ENCODE measurements around the gene LUC7L3.
"Not testable (repeated sequence)": the region's sequence is repeated elsewhere in the genome, so short reads cannot be mapped to it uniquely, and the experiment has no call there.

Gene LUC7L3

GRCh38 chr17:50790618-50791017, 71.2 kb downstream of the LUC7L3 start:
- DNase-seq: no peak

GRCh38 chr17:50792132-50792531, 72.7 kb downstream of the LUC7L3 start:
- DNase-seq: no peak

- DNase-seq: no peak
Observed at GRCh38 chr17:50793007-50793406, 73.6 kb downstream of the LUC7L3 start.

- no peak for DNase-seq
Observed at GRCh38 chr17:50794361-50794760, 75.0 kb downstream of the LUC7L3 start.

- no peak for DNase-seq
Observed at GRCh38 chr17:50797135-50797810, 77.9 kb downstream of the LUC7L3 start.

GRCh38 chr17:50798424-50799288, 79.3 kb downstream of the LUC7L3 start:
- no peak for DNase-seq

GRCh38 chr17:50799582-50799981, 80.2 kb downstream of the LUC7L3 start:
- no peak for DNase-seq

- DNase-seq: no peak
Observed at GRCh38 chr17:50800196-50800700, 80.8 kb downstream of the LUC7L3 start.

GRCh38 chr17:50802609-50803571, 83.5 kb downstream of the LUC7L3 start:
- no peak for DNase-seq

GRCh38 chr17:50803676-50804075, 84.3 kb downstream of the LUC7L3 start:
- no peak for DNase-seq

- not testable (repeated sequence) for DNase-seq
Observed at GRCh38 chr17:50804749-50805475, 85.5 kb downstream of the LUC7L3 start.

GRCh38 chr17:50805486-50805885, 86.1 kb downstream of the LUC7L3 start:
- no peak for DNase-seq
